Ascending aorta (tissue), 2 donors: Measurements from ENCODE around the gene ABCB11. TPM values are rescaled to one million over a fixed set of nuclear protein-coding genes. Genes with fewer than 3 reads are reported as not detected.
"Not testable (repeated sequence)": the region's sequence is repeated elsewhere in the genome, so short reads cannot be mapped to it uniquely, and the experiment has no call there.

Experiments used
- DNase-seq, 2 donors: peaks; one replicate each; pipeline ENCODE4 v3.0.0-alpha.2; 2019; ENCODE audit warnings: low spot score in 2 of 2
- H3K27ac ChIP-seq, 2 donors: fragments of 200-600 bp; sonication (generic); one replicate each; pipeline ENCODE4 v1.5.1; 2016 to 2017; ENCODE audit warnings: mild to moderate bottlenecking in 1 of 2
- H3K27me3 ChIP-seq: fragments of 200-600 bp; sonication (generic); one replicate; pipeline ENCODE4 v1.5.1; 2017
- H3K36me3 ChIP-seq, 2 donors: fragments of 200-600 bp; sonication (generic); one replicate each; pipeline ENCODE4 v1.5.1; 2016
- H3K4me1 ChIP-seq, 2 donors: fragments of 200-600 bp; sonication (generic); one replicate each; pipeline ENCODE4 v1.5.1; 2016 to 2017; ENCODE audit warnings: mild to moderate bottlenecking in 1 of 2
- H3K4me3 ChIP-seq, 2 donors: fragments of 200-600 bp; sonication (generic); one replicate each; pipeline ENCODE4 v1.5.1; 2016 to 2017; ENCODE audit warnings: mild to moderate bottlenecking in 1 of 2
- H3K9me3 ChIP-seq, 2 donors: fragments of 200-600 bp; sonication (generic); one replicate each; pipeline ENCODE4 v1.5.1; 2016
- CTCF ChIP-seq, 3 experiments: fragments of 200-600 bp in 2 of 3; fragments of 450-650 bp in 1 of 3; sonication (generic) in 2 of 3; IDR thresholded peaks; one replicate each; pipeline ENCODE4 v1.5.1; 2016 to 2019; ENCODE audit warnings: antibody characterized with exemption in 3 of 3, mild to moderate bottlenecking in 1 of 3, moderate library complexity in 1 of 3
- intact Hi-C: fragments of 100-400 bp; cut with DNase I; formaldehyde crosslinking; loops from one replicate; pipeline ENCODE4 v1.15.1; 2023
- total RNA-seq: library from RNA; depleted of rRNA; stranded (reverse); fragments of >200 nt; gene quantifications from one replicate; pipeline ENCODE4 v1.1.0, GENCODE V29; 2016

Gene ABCB11
- total RNA-seq, 1 donor from 2014 or later, result not detected

GRCh38 chr2:168894101-168894500, 137.0 kb downstream of the ABCB11 start:
- Histone ChIP-seq H3K4me3 (no peak overlapping the region), H3K4me1 (peaks cover 0 to 4% of the 10 kb centered on the region in 2 donors), H3K27ac (no peak overlapping the region), H3K27me3 (no peaks in the 10 kb centered on the region), H3K9me3 (no peaks in the 10 kb centered on the region), H3K36me3 (no peaks in the 10 kb centered on the region)
- TF ChIP-seq CTCF (IDR thresholded peaks at IDR 0.05), result no peak
- intact Hi-C loops, result no loop called here
- DNase-seq, result no peak

DNA sequence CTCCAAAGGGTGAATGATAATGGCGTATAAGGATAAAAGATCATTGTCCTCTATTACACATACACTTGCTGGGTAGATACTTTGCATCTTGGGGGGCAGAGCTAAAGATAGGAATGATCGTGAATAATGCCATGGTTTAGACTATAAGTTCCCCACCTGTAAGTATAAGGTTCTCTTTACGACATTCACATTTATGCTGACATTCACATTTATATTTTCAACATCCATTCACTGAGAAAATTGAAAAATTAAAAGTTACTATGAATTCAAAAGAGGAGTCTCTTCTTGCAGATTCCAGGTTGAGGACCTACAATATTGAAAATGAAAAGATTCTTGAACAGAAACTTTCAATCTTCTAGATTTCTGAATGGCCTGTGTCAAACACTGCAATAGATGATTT, 138.8 kb downstream of the ABCB11 start:
- no peaks in the 10 kb centered on the region for H3K9me3 ChIP-seq
- H3K4me3 ChIP-seq, result no peak overlapping the region
- H3K4me1 ChIP-seq, result peaks cover 0 to 4% of the 10 kb centered on the region in 2 donors
- H3K36me3 ChIP-seq, result no peaks in the 10 kb centered on the region
- H3K27ac ChIP-seq, result no peak overlapping the region
- DNase-seq, result no peak
- TF ChIP-seq CTCF (IDR thresholded peaks at IDR 0.05), result no peak
- no peaks in the 10 kb centered on the region for H3K27me3 ChIP-seq
- intact Hi-C loops, result no loop called here

DNA sequence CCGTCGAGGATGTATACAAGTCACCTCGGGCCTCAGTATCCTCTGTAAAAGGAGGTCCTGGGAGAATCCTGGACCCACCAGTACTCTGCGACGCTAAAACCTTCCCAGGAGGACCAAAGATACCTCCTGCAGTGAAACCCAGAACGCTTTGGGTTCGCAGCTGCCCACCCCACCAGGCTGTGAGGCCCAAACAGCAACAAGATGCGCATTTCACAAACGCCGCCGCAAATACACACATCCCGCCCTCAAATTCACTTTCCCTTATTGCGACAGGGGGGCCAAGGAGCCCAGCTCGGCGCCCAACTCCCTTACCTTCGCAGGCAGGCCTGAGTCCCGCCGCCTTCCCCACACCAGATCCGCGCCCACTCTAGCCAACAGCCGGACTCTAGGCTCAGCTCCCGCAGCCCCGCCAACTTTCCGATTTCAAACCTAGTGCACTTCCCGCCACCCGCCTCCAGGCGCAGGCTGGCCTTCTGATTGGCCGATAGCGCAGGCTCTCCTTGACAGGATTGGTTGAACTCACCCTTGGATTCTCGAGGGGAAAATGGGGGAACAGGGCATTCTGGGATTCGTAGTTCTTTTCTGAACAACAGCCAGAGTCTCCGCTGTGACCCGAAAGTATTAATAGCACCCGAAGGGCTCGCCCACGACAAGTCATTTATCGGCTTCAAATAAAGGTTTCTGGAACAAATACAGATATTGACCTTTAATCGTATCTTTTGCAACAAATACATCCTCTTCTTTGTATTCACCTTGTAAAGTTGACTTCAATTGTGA, 140.9 kb downstream of the ABCB11 start, which contains the start of gene SPC25:
Gene SPC25, minus strand, starts transcription at position 425 of the 777 bp plus-strand sequence. CDS start 911 bp downstream, outside the sequence.
- H3K4me3 ChIP-seq, result peak within 1 kb of the TSS; percentile 57 to 63
- no peak for TF ChIP-seq CTCF (IDR thresholded peaks at IDR 0.05)
- H3K4me1 ChIP-seq, result peaks cover 0 to 4% of the 10 kb centered on the region in 2 donors

DNA sequence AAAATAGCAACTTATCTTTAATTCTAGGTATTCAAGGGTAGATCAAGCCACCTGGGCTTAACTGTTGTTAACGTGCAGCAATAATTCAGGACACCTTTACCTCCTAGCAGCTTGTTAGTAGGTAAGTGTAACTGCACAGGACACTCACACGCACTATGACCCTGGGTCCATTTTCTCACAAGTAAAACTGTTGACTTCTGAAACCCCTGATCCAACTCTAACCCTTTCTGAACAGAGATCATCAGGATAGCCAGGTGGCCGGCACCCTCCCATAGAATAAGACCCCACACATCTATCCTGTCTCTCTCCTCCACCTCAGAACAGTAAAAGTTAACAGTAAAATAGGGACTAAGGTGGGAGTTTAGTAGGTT, 141.5 kb downstream of the ABCB11 start:
- H3K4me3 ChIP-seq, result peak overlapping the region in 1 of 2 donors; percentile 63
- intact Hi-C loops, result no loop called here
- DNase-seq, result no peak
- H3K36me3 ChIP-seq, result no peaks in the 10 kb centered on the region
- peaks cover 0 to 4% of the 10 kb centered on the region in 2 donors for H3K4me1 ChIP-seq
- no peak for TF ChIP-seq CTCF (IDR thresholded peaks at IDR 0.05)
- H3K27me3 ChIP-seq, result no peaks in the 10 kb centered on the region
- H3K9me3 ChIP-seq, result no peaks in the 10 kb centered on the region
- no peak overlapping the region for H3K27ac ChIP-seq

More for the DNA sequence above, 140.9 kb downstream of the ABCB11 start, which contains the start of gene SPC25:
- Histone ChIP-seq H3K27ac (no peak within 1 kb of the TSS), H3K9me3 (no peaks in the 10 kb centered on the region), H3K36me3 (no peaks in the 10 kb centered on the region), H3K27me3 (no peaks in the 10 kb centered on the region)
- DNase-seq, result peak; percentile 59 to 91
- intact Hi-C loops, result no loop called here

- TF ChIP-seq CTCF (IDR thresholded peaks at IDR 0.05), result no peak
- no peak overlapping the region for H3K4me3 ChIP-seq
- intact Hi-C loops, result no loop called here
- no peaks in the 10 kb centered on the region for H3K9me3 ChIP-seq
- DNase-seq, result no peak
- no peaks in the 10 kb centered on the region for H3K36me3 ChIP-seq
- no peak overlapping the region for H3K27ac ChIP-seq
- H3K4me1 ChIP-seq, result peaks cover 0 to 2% of the 10 kb centered on the region in 2 donors
- no peaks in the 10 kb centered on the region for H3K27me3 ChIP-seq
These were observed 146.1 kb downstream of the ABCB11 start for GRCh38 chr2:168884975-168885374.

DNA sequence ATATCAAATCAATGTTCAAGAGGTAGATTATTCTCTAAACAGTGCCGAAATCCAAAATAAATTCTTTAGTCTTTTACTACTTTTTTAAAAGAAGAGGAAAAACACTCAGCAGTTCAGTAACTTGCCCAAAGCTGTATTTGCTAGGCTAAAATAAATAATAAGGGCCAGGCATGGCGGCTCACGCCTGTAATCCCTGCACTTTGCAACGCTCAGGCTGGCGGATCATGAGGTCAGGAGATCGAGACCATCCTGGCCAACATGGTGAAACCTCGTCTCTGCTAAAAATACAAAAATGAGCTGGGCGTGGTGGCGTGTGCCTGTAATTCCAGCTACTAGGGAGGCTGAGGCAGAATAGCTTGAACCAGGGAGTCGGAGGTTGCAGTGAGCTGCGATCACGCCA, 149.0 kb downstream of the ABCB11 start:
- H3K9me3 ChIP-seq, H3K27ac ChIP-seq, H3K4me1 ChIP-seq, H3K36me3 ChIP-seq, DNase-seq, H3K27me3 ChIP-seq, H3K4me3 ChIP-seq, intact Hi-C loops: not testable (repeated sequence)
